HEK293 (cell line): ENCODE measurements around the gene ARHGEF11.

Source experiments
- ZNF19 ChIP-seq: fragments of 450-650 bp; formaldehyde crosslinking; IDR thresholded peaks from 2 replicates; pipeline ENCODE4; 2016; ENCODE audit warnings: missing biosample characterization, missing genetic modification characterization, low read depth
- ZNF548 ChIP-seq: fragments of 450-650 bp; formaldehyde crosslinking; IDR thresholded peaks from 2 replicates; pipeline ENCODE4 v1.5.1; 2016; ENCODE audit warnings: missing biosample characterization, missing genetic modification characterization

GRCh38 chr1:156912310-156912709, 133.2 kb downstream of the ARHGEF11 start:
- no peak for TF ChIP-seq ZNF548 (tag by site-specific recombination)
- TF ChIP-seq ZNF19 (tag by site-specific recombination), result no peak
